GM21737 (cell line): ENCODE results near the gene PRKCA.

ENCODE experiments used
- ATAC-seq: cut with Tn5 transposase; IDR thresholded peaks from one replicate; pipeline ENCODE4 v1.9.1; 2021; ENCODE audit warnings: mild to moderate bottlenecking, moderate library complexity; ENCODE audit not compliant: unreplicated experiment

The PRKCA gene

DNA sequence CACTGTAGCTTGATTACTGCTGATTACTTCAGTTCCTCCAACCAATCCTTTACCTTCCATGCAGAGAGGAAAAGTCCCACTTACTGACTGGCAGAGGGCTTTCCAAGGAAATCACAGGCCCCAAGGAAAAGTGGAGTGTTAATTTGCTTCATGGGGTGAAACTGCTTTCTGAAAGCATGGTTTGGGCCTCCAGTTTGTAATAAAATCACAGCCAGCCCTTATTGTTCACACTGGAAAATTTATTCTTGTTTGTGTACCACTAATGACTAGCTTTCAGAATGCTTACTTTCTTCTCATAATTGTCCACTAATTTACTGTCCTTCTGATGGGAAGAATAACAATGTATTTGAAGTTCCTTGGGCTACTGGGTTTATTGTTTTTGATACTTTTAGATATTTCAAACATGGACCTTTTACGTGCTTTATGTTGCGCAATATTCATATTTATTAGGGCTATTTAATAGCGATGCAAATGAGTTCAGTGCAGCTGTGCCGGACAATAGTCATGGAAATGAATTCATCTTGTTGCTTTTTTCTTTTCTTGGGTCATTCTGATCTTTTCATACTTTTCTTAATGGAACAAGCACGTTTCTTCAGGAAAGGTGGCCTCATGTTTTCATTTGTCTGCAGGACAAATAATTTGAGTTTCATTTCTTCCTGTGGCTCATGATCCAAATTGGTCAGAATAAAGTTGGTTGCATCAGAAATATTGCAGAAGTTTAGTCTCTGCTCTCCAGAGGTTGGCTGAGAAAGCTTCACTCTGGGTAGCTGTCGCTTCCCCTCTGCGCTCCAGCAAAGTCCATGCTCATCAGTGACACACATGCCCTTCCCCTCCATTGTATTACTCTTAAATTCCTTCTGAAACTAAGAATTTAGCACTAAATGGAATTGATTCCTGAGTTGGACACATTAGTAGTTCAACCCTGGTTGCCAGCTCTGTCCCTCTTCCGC lies 128.7 kb downstream of the PRKCA start:
- no peak for ATAC-seq

DNA sequence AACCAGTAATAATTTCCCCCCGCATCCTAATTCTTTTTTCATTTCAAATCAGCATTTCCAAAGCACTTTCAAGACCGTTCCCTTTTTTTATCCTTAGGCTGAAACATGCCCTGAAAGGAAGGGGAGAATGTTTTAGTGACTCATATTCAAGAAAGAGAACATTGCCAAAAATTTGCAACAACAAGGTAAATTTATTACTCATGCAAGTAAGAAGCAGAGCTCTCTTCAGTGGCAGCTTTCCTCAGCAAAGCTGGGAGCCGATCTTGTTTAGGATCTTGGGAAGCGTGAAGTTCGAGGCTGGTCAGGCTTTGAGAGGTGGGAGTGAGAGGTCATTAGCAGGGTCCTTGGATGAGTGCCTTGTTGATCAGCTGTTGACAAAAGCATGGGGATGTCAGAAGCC lies 129.5 kb downstream of the PRKCA start:
- no peak for ATAC-seq

DNA sequence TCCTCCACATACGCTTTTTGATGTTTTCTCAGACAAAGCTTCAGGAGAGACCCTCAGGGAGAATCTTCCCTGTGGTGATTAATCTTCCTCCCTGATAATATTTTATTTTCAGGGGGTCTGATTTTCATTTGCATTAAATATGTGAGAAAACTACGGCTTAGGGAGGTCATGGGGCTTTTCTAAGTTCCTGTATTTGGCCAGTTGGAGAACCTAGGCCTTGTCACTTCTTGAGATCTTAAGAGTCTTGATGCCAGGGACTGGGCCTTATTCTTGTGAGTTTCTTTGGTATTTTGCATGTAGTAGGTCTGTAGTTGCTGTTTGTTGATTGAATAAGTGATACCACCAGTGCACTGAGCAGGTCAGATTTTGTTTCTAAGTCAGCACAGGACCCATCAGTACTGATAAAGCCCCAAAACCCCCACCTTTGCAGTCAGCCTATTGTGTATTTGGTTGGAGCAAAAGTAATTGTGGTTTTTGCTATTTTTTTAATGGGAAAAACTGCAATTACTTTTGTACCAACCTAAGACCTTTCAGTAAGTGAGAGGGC lies 130.1 kb downstream of the PRKCA start:
- no peak for ATAC-seq

DNA sequence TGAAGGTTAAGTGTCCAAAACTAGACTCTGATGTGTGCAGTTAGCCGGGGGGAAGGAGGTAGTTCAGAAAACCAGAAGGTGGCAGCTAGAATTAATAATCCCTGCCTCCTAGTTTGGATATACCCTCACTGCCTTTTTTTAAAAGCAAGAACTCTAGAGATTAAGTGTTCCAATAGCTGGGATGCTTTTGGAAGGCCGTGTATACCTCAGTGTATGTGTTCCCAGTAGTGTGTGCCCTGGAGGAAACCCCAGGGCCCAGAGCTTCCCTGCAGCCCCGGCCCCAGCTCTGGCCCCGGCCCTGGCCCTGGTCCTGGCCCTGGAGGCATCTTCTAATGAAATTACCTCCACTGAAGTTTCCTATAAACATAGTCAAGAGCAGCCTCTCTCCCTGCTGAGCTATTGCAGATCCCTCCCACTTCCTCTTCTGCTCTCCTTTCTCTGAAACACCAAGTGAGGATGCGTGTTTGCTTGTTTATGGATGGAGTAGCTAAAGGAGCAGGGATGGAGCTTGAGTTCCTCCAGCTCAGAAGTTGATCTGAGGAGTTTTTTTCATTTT lies 130.7 kb downstream of the PRKCA start:
- ATAC-seq: no peak

DNA sequence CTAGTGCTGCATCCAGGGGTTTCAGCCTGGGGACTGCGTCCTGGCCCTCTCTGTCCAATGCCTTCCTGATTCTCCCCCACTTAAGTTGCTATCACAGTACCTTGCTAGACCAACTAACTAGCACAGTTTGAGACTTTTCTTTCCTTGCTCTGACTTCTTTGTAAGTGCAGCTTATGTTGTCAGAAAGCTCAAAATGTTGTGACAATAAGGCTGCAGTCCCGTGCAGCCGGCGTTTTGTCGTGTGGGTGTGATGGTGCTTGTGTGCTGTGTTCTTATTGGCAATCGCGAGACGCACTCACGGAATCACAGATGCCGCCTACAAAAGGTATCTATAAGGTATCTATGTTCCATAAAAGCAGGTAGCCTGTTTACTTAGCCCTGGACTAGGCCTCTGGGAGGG lies 132.8 kb downstream of the PRKCA start:
- ATAC-seq: no peak

DNA sequence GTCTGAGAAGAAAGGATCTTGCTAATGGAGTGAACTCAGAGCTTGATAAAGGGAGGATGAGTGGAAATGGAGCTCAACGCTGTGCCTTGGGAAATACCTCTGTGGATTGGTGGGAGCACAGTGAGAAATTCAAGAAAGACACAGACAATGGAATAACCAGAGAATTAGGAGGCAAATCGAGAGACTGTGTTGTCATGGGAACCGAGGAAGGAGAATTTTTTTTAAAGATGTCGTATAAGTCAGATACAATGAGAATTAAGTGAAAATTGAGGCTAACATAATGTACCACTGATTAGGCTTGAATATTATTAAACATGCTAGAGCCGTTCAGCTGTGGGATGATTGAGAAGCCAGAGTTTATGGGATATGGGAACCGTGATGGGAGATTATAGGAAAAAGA lies 134.2 kb downstream of the PRKCA start:
- no peak for ATAC-seq

DNA sequence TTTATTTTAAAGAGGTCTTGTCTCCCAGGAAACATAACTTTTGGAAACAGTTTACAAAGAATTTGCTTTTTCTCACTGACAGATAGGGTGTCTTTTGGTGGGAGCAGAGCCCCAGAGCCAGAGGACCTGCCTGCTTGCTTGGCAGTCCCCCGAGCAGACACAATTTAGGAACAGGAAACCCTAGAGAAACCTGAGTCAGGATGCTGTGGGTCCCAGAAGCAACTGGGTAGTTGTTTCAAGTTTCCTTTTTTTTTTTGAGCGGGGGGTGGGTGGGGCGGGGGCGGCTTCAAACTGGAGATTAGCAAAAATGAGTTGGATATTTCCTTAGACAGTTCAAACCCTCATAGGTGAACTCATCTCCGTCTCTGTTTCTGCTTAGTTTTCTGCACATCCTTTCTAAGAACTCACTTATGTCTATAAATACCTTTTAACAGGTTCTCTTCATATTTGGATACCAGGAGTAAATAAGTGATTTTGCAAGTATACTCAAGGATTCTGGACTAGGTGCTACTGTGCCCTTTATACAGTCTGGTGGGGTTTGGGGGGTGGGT lies 135.1 kb downstream of the PRKCA start:
- no peak for ATAC-seq

DNA sequence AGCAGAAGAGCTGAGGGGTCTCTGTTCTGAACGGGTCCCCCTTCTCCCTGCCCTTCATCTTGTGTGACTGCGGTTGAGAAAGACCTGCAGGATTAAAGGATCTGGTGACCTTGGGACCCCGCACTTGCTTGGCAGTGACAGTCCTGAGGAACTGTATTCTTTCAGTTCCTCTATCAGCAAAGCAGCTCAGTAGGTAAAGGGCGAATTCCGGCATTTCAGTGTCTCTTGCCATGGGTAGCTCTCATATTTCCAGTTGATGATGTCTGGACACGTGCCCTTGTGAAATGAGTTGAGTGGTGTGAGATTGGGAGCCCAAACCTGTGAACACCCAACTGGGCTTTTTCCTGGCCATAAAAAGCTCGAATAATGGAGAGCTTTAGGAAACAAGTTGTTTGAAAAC lies 135.7 kb downstream of the PRKCA start:
- ATAC-seq: no peak

DNA sequence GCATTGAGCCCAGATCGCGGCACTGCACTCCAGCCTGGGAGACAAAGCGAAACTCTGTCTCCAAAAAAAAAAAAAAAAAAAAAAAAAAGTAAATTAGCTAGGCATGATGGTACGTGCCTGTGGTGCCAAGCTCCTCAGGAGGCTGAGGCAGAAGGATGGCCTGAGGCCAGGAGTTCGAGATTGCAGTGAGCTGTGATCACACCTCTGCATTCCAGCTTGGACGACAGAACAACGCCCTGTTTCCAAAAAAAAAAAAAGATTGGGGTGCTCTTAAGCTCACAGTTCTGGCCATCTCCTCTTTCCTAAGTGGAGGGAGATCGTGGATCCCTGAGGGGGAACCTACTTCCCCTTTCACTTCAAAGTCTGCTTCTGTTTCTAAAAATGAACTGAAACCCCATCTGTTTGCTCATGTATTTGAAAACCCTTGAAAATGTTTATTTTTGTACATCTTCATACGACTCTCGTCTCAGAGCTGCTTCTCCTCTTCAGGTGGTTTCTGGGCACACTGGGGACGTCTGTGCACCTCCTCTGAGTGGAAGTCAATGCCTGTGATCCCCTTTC lies 138.8 kb downstream of the PRKCA start:
- ATAC-seq: peak; percentile 90

DNA sequence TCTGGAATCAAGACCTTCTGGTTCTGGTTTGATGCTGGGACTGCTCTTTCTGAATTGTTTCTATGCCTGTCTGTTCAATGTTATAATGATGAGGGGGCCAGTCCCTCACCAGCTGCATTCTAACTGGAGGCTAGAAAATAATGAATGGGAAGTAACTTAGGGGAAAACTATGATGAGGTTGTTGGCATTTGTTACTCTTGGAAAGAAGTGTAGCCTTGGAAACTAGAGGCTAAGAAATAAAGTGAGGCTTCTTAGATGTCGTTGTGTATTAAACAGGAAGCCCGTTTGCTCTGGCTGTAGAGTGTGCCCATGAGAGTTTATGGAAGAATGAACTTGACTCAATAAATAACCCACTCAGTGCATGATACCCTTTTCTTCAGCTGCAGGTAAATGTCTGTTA lies 140.8 kb downstream of the PRKCA start:
- no peak for ATAC-seq

DNA sequence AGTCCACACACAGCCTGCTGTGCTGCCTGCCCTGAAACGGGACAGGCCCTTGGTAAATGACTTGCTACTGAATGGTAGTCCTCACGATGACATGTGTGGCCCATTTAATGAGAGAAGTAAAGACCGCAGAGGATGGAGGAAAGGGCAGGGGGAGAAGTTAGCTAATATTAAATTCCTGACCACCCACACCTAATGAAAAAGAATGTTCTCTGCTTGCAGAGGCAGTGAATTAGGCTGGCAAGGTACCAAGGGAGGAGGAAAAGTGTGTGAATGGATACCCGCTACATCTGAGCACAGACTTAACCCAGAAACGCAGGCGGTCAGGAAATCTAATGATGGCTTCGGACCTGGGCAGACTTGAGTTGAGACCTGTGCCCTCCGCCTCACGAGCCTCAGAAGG lies 141.2 kb downstream of the PRKCA start:
- no peak for ATAC-seq

DNA sequence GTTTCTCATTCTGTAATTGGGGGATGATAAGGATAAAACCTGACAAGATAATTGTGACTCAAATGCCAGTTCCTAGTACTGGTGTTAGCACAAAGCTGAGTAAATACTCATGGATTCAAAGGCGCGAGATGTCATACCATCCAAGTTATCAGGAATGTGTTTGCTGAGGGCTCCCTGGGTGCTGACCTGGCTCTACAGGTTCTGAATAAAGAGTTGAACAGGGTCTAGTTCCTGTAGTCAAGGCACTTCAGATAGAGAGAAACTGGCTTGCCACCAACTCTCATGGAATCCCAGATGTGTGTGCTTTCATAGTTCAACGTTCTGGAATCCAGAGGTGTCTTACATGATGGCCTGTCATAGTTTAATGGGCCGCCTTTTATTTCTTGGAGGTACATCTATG lies 141.6 kb downstream of the PRKCA start:
- ATAC-seq: no peak

DNA sequence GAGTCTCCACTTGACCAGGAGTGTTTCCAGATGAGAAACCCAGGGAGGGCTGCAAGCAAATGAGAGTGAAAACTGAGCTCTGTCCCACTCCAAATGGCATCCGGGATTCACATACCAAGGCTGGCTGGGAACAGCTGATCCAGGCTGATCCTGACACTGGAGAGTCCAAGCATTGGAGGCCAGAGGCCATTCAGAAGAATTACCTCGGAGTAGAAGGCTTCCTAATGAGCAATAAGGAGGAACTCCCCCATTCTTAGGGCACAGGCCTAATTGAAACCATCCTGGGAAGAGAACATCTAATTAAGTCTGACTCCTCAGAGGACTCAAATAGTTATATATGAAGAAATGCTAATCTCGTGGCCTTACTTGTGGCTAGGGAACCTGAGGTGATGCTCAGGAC lies 142.8 kb downstream of the PRKCA start:
- ATAC-seq: no peak

DNA sequence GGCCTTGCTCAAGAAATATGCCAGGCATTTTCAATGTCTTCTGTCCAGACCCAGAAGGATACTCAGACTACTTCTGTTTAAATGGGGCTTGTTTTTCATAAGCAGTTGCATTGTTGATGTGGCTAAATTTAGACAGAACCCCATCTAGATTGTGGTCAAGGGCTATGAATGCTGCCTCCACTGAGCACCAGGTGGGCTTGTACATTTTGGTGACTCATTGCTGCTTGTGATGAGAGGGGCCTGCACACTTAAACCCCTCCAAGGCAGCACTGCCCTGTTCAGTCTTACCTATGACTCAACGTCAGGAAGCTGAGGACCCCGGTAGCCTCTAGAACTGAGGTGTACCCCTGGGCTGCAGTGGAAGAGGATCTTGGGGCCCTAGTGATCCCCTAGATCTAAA lies 144.0 kb downstream of the PRKCA start:
- ATAC-seq: no peak

DNA sequence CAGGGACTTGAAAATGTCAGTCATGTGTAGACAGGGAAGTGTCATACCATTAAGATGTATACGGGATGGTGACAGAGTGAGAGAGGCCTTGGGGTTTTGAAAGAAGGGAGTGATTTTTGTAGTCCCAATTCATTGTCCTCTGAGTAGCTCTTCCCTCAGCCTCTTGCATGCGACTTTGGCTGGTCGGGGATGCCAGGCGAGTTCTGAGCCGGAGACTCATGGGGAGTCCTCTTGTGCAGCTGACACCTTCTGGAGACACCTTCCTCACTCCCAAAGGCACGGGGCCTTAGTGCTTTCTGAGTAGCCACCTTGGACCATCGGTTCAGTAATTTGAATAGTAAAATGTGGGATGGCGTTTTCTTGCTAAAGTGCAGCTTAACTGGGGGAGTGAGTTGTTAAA lies 144.7 kb downstream of the PRKCA start:
- no peak for ATAC-seq

DNA sequence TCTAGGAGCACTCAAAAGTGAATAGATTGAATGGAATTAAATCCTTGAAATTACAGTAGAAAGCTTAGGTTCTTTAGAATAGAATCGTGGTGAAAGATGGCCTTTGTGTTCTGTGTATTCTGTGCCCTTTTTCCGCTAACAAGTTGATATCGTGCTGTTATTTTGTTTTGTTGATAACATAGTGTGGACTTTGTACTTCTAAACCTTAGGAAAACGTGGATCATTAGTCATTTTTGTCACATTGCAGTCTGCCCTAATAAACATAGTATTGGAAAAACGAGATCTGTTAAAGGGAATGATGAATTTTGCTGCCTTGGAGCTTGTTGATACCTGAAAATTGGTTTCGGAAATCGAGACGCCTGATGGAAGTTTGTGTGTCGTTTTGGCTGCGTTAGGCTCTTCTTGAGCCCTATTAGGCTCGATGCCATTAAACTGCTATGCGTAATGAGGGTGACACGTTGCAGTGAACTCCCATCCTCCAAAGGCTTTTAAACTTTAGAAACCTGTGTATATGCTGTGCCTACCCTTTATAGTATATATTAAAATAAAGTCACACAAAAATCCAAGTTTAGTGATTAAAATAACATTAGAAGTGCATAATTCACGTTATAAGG lies 145.7 kb downstream of the PRKCA start:
- no peak for ATAC-seq

DNA sequence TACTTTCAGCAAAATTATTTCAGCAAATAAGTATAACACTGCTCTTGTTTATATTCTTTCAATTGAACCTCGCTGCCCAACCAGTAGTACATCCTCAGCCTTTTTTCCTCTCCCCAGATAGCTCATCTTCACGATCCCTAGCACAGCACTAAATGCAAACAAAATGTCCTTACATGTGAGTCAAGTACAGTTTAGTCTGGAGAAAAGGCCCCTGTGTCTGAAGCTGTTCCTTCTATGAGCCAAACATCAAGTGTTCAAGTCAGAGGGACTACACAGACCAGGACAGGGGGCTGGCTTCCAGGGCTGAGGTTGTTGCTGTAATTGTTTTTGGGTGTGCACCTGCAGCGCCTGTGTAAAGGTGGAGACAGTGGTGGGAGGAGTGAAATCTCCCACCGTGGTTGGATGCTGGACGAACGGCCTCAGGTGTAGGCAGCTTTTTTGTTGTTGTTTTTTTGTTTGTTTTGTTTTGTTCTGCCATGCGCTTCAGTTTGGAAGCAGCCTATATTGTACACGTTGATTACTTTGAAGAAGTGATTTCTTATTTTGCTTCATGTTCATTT lies 147.1 kb downstream of the PRKCA start:
- no peak for ATAC-seq

DNA sequence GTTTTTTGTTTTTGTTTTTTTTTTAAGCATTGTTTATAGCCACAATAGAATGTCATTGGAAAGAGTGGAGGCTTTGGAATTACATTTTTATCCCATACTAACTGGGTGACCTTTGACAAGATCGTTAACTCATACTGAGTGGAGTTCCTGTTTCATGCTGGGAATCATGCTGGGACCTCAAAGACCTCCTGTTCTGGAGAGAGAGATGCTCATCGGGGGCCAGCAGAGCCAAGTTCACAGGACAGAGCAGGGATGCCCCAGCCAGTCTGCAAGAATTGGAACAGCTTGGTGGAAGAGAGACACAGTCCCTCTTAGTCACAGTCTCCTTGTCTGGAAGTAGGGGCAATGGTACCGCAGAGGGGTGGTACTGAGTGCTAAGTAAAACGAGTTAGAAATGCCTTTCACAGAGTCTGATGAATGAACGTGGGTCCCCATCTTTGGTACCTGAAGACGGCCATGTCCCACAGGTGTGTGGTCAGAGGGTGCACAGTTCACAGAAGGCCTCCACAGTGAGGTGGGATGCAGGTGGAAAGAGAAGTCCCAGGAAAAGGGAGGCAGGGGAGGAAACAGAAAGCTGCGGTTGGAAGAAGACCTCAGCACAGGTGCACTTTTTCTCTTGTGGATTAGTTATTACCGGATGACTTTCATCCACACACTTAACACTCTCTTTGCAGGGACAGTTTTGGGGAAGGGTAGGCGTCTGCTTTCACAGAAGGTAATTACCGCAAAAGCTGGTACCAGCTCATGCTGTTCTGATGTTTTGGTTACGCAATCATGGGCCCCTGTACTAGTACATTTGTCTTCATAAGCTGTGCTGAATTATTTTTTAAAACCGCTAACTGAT lies 147.8 kb downstream of the PRKCA start:
- no peak for ATAC-seq

DNA sequence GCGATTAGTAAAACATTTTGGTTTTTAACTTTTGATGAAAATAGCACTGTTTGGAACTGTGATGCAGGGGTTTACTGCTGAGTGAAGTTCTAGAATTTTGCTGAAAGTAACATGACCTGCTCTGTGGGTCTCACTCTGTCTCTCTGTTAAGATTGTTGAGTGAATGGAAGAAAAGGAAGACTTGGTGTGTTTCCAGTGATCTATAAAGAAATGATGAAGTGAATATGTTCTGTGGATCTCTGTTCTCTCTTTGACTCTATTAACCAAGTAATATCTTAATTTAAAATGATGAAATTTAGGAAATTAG lies 148.4 kb downstream of the PRKCA start:
- no peak for ATAC-seq
